Nephron progenitor cell (in vitro differentiated cells): Measurements from ENCODE around the gene CRYBG1.

Experiments used
- DNase-seq: peaks from one replicate; pipeline ENCODE4 v3.0.0; 2021
- H3K27ac Mint-ChIP-seq: 2 replicates; pipeline ENCODE4 v1.8.0; 2021; ENCODE audit warnings: mild to moderate bottlenecking, moderate library complexity, mixed read lengths
- H3K27me3 Mint-ChIP-seq: 2 replicates; pipeline ENCODE4 v1.8.0; 2021; ENCODE audit warnings: mild to moderate bottlenecking, low read depth, mixed read lengths; ENCODE audit not compliant: poor library complexity
- H3K36me3 Mint-ChIP-seq: 2 replicates; pipeline ENCODE4 v1.8.0; 2021; ENCODE audit warnings: low read depth, mixed read lengths
- H3K4me1 Mint-ChIP-seq: 2 replicates; pipeline ENCODE4 v1.8.0; 2021; ENCODE audit warnings: mixed read lengths
- H3K4me3 Mint-ChIP-seq: 2 replicates; pipeline ENCODE4 v1.8.0; 2021; ENCODE audit warnings: mild to moderate bottlenecking, moderate library complexity, mixed read lengths
- H3K9me3 Mint-ChIP-seq: 2 replicates; pipeline ENCODE4 v1.8.0; 2021; ENCODE audit warnings: mild to moderate bottlenecking, moderate library complexity, mixed read lengths
- CTCF ChIP-seq: fragments of 200-600 bp; sonication (generic); IDR thresholded peaks from 2 replicates; pipeline ENCODE4 v1.5.0; 2021; ENCODE audit warnings: antibody characterized with exemption

The CRYBG1 gene

DNA sequence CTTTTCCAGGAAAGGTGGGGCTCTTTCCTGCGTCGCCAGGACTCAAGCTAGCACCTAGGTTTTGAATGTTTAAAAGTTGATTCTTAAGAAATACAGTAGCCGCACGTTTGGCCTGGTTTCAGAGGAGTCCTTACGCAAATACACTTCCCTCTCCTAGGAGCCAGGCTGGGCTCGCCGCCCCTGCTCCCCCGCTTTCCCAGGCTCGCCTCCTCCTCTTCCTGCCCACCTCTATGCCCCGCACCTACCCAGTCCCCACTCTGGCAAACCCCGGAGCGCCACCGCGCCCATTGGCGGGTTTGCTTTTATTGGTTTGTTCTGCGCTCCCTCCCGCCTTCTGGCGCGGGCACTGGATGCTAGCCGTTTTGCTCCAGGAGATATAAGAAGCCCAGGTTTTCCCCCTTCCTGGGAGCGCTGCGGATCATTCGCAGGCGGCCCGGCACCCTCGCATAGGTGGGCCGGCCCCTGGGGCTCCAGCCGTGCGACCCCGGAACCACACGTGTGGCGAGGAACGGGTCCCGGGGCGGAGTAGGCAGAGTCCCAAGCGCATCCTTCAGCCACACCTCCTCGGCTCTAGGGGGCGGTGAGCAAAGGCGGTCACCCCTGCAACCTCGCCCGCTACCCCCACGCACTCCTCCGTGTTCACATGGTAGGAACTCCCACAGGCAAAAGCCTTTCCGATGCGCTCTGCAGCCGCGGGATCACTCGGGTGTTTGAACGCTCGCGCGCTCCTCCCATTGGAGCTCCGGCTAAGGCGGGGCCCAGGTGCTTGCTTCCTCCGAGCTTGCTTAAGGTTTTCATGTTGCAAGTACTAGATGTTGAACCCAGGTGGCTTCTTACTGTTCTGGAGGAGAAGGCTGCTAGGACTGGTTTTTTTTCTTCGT lies 149.8 kb downstream of the CRYBG1 start:
- Mint-ChIP-seq H3K36me3 (no peaks in the 10 kb centered on the region), H3K27me3 (peaks cover 98% of the 10 kb centered on the region), H3K27ac (no peak overlapping the region), H3K4me1 (peaks cover 22% of the 10 kb centered on the region), H3K9me3 (peaks cover 11% of the 10 kb centered on the region), H3K4me3 (peak overlapping the region; percentile 86)
- DNase-seq: peak; percentile 82
- TF ChIP-seq CTCF: peak; percentile 12

DNA sequence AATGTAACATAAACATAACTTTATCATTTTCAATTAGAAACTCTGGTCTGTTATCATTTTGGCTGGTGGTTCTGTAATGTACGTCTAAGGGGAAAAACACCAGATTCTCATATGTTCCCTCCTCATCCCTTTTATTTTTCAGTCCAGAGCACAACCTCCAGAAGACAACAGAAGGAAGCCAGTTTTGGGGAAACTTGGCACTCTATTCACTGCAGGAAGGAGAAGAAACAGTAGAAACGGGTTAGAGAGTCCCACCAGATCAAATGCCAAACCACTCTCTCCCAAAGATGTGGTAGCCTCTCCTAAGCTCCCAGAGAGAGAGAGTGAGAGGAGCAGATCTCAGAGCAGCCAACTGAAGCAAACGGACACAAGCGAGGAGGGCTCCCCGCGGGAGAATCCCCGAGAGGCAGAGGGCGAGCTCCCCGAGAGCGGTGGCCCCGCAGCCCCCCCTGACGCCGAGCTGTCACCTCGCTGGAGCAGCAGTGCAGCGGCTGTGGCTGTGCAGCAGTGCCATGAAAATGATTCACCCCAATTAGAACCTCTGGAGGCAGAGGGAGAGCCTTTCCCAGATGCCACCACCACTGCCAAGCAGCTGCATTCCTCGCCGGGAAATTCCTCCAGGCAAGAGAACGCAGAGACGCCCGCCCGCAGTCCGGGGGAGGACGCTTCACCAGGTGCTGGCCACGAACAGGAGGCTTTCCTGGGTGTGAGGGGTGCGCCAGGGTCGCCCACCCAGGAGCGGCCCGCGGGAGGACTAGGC lies 151.0 kb downstream of the CRYBG1 start:
- DNase-seq: peak; percentile 47
- Mint-ChIP-seq H3K9me3 (peaks cover 11% of the 10 kb centered on the region), H3K4me3 (peak overlapping the region; percentile 74), H3K36me3 (no peaks in the 10 kb centered on the region), H3K27ac (no peak overlapping the region), H3K4me1 (peaks cover 22% of the 10 kb centered on the region), H3K27me3 (peaks cover 98% of the 10 kb centered on the region)
- no peak for TF ChIP-seq CTCF

- Mint-ChIP-seq H3K9me3 (peaks cover 11% of the 10 kb centered on the region), H3K27me3 (peaks cover 94% of the 10 kb centered on the region), H3K27ac (no peak overlapping the region), H3K4me3 (peak overlapping the region; percentile 76), H3K4me1 (peaks cover 22% of the 10 kb centered on the region), H3K36me3 (no peaks in the 10 kb centered on the region)
- DNase-seq: peak; percentile 56
- no peak for TF ChIP-seq CTCF
Observed at GRCh38 chr6:106512048-106512967, 151.8 kb downstream of the CRYBG1 start.

DNA sequence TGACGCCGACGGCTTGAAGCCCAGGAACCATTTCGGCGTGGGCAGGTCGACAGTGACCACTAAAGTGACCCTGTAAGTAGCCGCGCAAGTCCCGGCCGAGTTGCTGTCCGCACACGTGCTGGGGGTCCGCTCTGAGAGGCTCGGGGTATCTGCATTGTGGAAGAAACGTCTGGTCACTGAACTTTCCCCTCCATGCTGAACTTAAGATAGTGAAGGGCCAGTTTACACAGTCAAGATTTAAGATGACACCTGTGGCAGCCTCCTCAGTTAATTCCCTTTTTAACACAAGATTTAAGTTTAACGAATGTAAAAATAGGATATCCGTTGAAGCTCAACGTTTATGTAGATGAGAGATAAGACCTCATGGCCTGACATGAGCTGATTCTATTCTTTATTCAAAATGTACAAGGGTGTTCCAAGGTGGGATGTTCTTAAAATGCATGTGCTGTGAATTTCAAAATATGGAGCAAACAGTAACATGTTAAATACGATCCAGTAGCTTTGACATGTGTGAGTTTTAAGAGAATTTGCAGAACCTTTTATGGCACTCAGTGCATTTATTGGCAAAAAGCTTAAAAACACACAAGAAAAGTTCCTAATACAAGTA lies 152.6 kb downstream of the CRYBG1 start:
- no peak for TF ChIP-seq CTCF
- peaks cover 87% of the 10 kb centered on the region for H3K27me3 Mint-ChIP-seq
- no peaks in the 10 kb centered on the region for H3K36me3 Mint-ChIP-seq
- H3K9me3 Mint-ChIP-seq: peaks cover 7% of the 10 kb centered on the region
- H3K4me3 Mint-ChIP-seq: no peak overlapping the region
- H3K27ac Mint-ChIP-seq: no peak overlapping the region
- no peak for DNase-seq
- peaks cover 22% of the 10 kb centered on the region for H3K4me1 Mint-ChIP-seq

DNA sequence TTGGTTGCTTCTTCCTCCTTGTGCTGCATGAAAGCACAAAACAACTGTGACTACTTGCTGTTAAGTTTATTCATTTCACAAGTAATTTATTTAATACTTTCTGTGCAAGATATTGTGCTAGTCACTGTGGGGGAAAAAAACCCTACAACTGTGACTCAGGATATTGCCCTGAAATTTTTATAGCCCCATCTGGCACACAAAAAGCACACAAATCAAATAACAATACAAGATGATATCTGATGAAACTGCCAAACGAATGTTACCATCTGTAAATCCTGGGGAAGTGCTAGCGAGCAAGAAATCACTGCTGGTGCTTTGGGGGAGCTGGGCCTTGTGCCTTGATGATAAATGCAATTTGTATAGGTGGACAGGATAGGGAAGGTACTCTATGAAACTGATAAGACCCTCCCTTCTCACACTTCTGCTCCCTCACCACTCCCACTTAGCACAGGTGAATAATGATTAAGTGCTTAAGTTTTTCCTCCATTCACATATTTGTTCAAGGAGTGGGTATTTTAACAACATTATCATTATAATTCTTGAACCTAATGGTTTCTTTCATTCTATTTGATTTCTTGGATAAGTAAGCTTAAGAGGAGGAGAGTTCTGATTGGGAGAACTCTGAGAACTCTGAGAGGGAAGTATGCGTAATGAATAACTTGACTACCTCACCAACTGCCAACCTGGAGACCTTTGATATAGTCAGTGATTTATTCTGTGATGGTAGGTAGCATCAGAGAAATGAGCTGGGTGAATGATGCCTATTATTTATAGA lies 153.5 kb downstream of the CRYBG1 start:
- no peak for DNase-seq
- no peak overlapping the region for H3K27ac Mint-ChIP-seq
- H3K36me3 Mint-ChIP-seq: no peaks in the 10 kb centered on the region
- peaks cover 79% of the 10 kb centered on the region for H3K27me3 Mint-ChIP-seq
- H3K4me3 Mint-ChIP-seq: no peak overlapping the region
- peaks cover 22% of the 10 kb centered on the region for H3K4me1 Mint-ChIP-seq
- no peaks in the 10 kb centered on the region for H3K9me3 Mint-ChIP-seq
- no peak for TF ChIP-seq CTCF
